HepG2 (cell line): ENCODE results near the gene SRGAP3.

Experiments used
- ATF3 ChIP-seq: sonication (generic); formaldehyde crosslinking; IDR thresholded peaks from 2 replicates; pipeline ENCODE4 v1.4.0; 2020; ENCODE audit warnings: missing genetic modification reagents
- BRCA1 ChIP-seq: sonication (generic); formaldehyde crosslinking; IDR thresholded peaks from 2 replicates; pipeline ENCODE4 v1.4.0; 2020; ENCODE audit warnings: missing genetic modification reagents
- CREBL2 ChIP-seq: sonication (generic); formaldehyde crosslinking; IDR thresholded peaks from 2 replicates; pipeline ENCODE4 v1.8.1; 2023; ENCODE audit warnings: missing genetic modification reagents, mild to moderate bottlenecking, borderline replicate concordance
- EP300 ChIP-seq, 3 experiments: sonication (generic) in 1 of 3; formaldehyde crosslinking in 1 of 3; IDR thresholded peaks; 2 replicates each; pipeline versions ENCODE4 v1.5.1 to v1.6.1; 2011 to 2020; ENCODE audit warnings: low read depth in 2 of 3, low read length in 2 of 3, borderline replicate concordance in 1 of 3, improper control_type of control experiment in 1 of 3, mild to moderate bottlenecking in 1 of 3, missing genetic modification reagents in 1 of 3, moderate library complexity in 1 of 3
- HCFC1 ChIP-seq: fragments of 150-350 bp; IDR thresholded peaks from 2 replicates; pipeline ENCODE4 v1.6.1; 2014; ENCODE audit warnings: low read depth, low read length
- IRF2 ChIP-seq: IDR thresholded peaks from 2 replicates; pipeline ENCODE4 v1.6.1; 2018; ENCODE audit warnings: missing genetic modification reagents, missing compliant biosample characterization
- NFE2L2 ChIP-seq: fragments of 150-350 bp; IDR thresholded peaks from 2 replicates; pipeline ENCODE4 v1.6.1; 2014; ENCODE audit warnings: low read length
- ZNF3 ChIP-seq: IDR thresholded peaks from 2 replicates; pipeline ENCODE4 v1.7.0; 2017; ENCODE audit warnings: inconsistent platforms
- ZNF605 ChIP-seq: sonication (generic); formaldehyde crosslinking; IDR thresholded peaks from 2 replicates; pipeline ENCODE4 v1.8.0; 2022; ENCODE audit warnings: mild to moderate bottlenecking, missing genetic modification reagents
- ZNF674 ChIP-seq: sonication (generic); formaldehyde crosslinking; IDR thresholded peaks from 2 replicates; pipeline ENCODE4 v1.5.0; 2020; ENCODE audit warnings: low read depth, mild to moderate bottlenecking, missing genetic modification reagents
- ZNF784 ChIP-seq: sonication (generic); formaldehyde crosslinking; IDR thresholded peaks from 2 replicates; pipeline ENCODE4 v1.5.1; 2020; ENCODE audit warnings: missing genetic modification reagents, mild to moderate bottlenecking, borderline replicate concordance
- ZNF883 ChIP-seq: sonication (generic); formaldehyde crosslinking; IDR thresholded peaks from 2 replicates; pipeline ENCODE4 v1.5.1; 2020; ENCODE audit warnings: mild to moderate bottlenecking, missing genetic modification reagents; ENCODE audit errors: not compliant biosample characterization

- TF ChIP-seq ZNF605 (CRISPR knock-in tag) (no peak), CREBL2 (CRISPR knock-in tag) (no peak), EP300 (IDR thresholded peaks at IDR 0.05; ENCODE audit: low read depth in 2 of 2, low read length in 2 of 2) (no peak), EP300 (CRISPR knock-in tag; IDR thresholded peaks at IDR 0.05; ENCODE audit: borderline replicate concordance) (no peak), NFE2L2 (no peak), HCFC1 (no peak), ATF3 (CRISPR knock-in tag) (no peak), IRF2 (CRISPR knock-in tag) (no peak), ZNF3 (CRISPR knock-in tag) (no peak), BRCA1 (CRISPR knock-in tag) (no peak), ZNF883 (CRISPR knock-in tag) (no peak), ZNF674 (no peak), ZNF784 (CRISPR knock-in tag) (no peak)
Measured at GRCh38 chr3:9173445-9173844, 76.0 kb downstream of the SRGAP3 start.
